ENCODE results near the gene MAGI3.

- TF ChIP-seq CTCF (conservative IDR thresholded peaks at IDR 0.05; ENCODE audit: low read length) (no peak), EZH2phosphoT487 (IDR thresholded peaks at IDR 0.05; ENCODE audit: borderline replicate concordance) (no peak)
Observed at GRCh38 chr1:113401728-113402127, 11.4 kb downstream of the MAGI3 start.

Data from Loucy (cell line).